ENCODE measurements around the gene NFIB.

DNA sequence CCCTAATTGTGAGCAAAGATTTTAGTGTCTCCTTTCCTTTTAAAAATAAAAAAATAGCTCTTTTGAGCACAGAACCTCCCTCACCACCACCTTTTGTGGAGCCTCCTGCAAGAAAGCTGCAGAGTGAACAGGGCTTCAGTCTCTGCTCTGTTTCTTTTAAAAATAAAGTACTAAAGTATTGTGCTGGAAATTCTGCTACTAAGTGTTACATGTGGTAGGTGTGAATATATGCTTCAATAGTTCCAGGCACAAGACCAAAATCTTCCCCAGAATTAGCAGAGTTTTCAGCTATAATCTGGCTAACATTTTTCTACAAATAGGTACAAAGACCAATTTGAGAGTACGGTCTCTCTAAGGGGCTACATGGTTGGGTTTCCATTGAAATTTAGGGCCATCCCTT, 40.3 kb upstream of the NFIB start:
- TF ChIP-seq, protein P1, sequence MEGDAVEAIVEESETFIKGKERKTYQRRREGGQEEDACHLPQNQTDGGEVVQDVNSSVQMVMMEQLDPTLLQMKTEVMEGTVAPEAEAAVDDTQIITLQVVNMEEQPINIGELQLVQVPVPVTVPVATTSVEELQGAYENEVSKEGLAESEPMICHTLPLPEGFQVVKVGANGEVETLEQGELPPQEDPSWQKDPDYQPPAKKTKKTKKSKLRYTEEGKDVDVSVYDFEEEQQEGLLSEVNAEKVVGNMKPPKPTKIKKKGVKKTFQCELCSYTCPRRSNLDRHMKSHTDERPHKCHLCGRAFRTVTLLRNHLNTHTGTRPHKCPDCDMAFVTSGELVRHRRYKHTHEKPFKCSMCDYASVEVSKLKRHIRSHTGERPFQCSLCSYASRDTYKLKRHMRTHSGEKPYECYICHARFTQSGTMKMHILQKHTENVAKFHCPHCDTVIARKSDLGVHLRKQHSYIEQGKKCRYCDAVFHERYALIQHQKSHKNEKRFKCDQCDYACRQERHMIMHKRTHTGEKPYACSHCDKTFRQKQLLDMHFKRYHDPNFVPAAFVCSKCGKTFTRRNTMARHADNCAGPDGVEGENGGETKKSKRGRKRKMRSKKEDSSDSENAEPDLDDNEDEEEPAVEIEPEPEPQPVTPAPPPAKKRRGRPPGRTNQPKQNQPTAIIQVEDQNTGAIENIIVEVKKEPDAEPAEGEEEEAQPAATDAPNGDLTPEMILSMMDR (IDR thresholded peaks at IDR 0.05), result no peak
- TF ChIP-seq POLR2A (IDR thresholded peaks at IDR 0.05), result no peak

All from body of pancreas (tissue), 4 donors.